ENCODE results near the gene ZDHHC11. TPM values are rescaled to one million over a fixed set of nuclear protein-coding genes. Genes with fewer than 3 reads are reported as not detected.

The ZDHHC11 gene
- total RNA-seq (2014; rRNA removed) (21.5 and 26.0 TPM in 2 replicates), Bru-seq, nascent RNA (percentile 51 among the genes with signal in this experiment), BruChase-seq, experiment 1, labeled RNA remaining after a 6-hour chase (percentile 71 among the genes with signal in this experiment), BruChase-seq, experiment 2, labeled RNA remaining after a 2-hour chase (percentile 59 among the genes with signal in this experiment)
- long read RNA-seq, partial matches to known transcripts = 10 of 31 reads
- long read RNA-seq, other reads (novel, unspliced or antisense) = 17 of 31 reads

- DNase-seq (peak; percentile 89), ATAC-seq (peak; percentile 94)
- TF ChIP-seq EZH2 (IDR thresholded peaks at IDR 0.05; ENCODE audit: low read length, unreplicated experiment) (no peak), CTCF (conservative IDR thresholded peaks at IDR 0.05; ENCODE audit: low read depth, low read length) (no peak), EZH2phosphoT487 (IDR thresholded peaks at IDR 0.05; ENCODE audit: borderline replicate concordance, low read length) (no peak)
- Histone ChIP-seq H3K79me2 (ENCODE audit: low read length) (no peaks in the 10 kb centered on the region), H4K20me1 (ENCODE audit: low read length) (no peaks in the 10 kb centered on the region), H3F3A (ENCODE audit: low read length, unreplicated experiment) (no peaks in the 10 kb centered on the region), H3K36me3 (ENCODE audit: low read depth, low read length) (no peaks in the 10 kb centered on the region), H3K4me3 (ENCODE audit: low read length) (peak within 1 kb of the TSS; percentile 73), H3K9me2 (replicated peaks; ENCODE audit: low read length) (no peaks in the 10 kb centered on the region), H3K27ac (ENCODE audit: low read length) (no peak within 1 kb of the TSS), H3K9ac (ENCODE audit: low read length) (peak within 1 kb of the TSS; percentile 62), H3K4me1 (ENCODE audit: insufficient read depth, low read length) (peaks cover 15% of the 10 kb centered on the region; the same call in 1 of the 2 replicates), H3K9me3 (ENCODE audit: low read length) (no peaks in the 10 kb centered on the region), H3K27me3 (ENCODE audit: low read length) (no peaks in the 10 kb centered on the region), H2AFZ (ENCODE audit: low read length) (peak within 1 kb of the TSS; percentile 65), H3K4me2 (ENCODE audit: low read length) (peak within 1 kb of the TSS; percentile 96)
- intact Hi-C loops (cut with micrococcal nuclease) = loop anchor here (5.0 kb wide), 1 partner anchor 178 kb away; no protein-coding TSS in a partner anchor
- POLR2A ChIA-PET (ENCODE audit: unreplicated experiment) = no interaction called here
- CTCF ChIA-PET = no interaction called here
- BruUV-seq (replicated peaks) = no TSS peak
Measured at GRCh38 chr5:850511-851006, at the start of gene ZDHHC11. Gene ZDHHC11 (minus strand): TSS chr5:850986. CDS start chr5:850602, 384 bp downstream.

- POLR2A ChIA-PET (ENCODE audit: unreplicated experiment) = no interaction called here
- Histone ChIP-seq H3K27ac (ENCODE audit: low read length) (peak overlapping the region; percentile 27; the same call in 1 of the 2 replicates), H3K9me2 (replicated peaks; ENCODE audit: low read length) (no peaks in the 10 kb centered on the region), H4K20me1 (ENCODE audit: low read length) (peaks cover 13% of the 10 kb centered on the region; the same call in 1 of the 2 replicates), H3K4me3 (ENCODE audit: low read length) (peak overlapping the region; percentile 82), H3K4me1 (ENCODE audit: insufficient read depth, low read length) (peaks cover 25% of the 10 kb centered on the region), H3F3A (ENCODE audit: low read length, unreplicated experiment) (no peaks in the 10 kb centered on the region), H3K79me2 (ENCODE audit: low read length) (peaks cover 77% of the 10 kb centered on the region), H3K4me2 (ENCODE audit: low read length) (peak overlapping the region; percentile 91), H3K27me3 (ENCODE audit: low read length) (no peaks in the 10 kb centered on the region), H3K36me3 (ENCODE audit: low read depth, low read length) (peaks cover 49% of the 10 kb centered on the region), H2AFZ (ENCODE audit: low read length) (no peak overlapping the region), H3K9me3 (ENCODE audit: low read length) (no peaks in the 10 kb centered on the region), H3K9ac (ENCODE audit: low read length) (peak overlapping the region; percentile 99)
- TF ChIP-seq CTCF (conservative IDR thresholded peaks at IDR 0.05; ENCODE audit: low read depth, low read length) (no peak), EZH2 (IDR thresholded peaks at IDR 0.05; ENCODE audit: low read length, unreplicated experiment) (no peak), EZH2phosphoT487 (IDR thresholded peaks at IDR 0.05; ENCODE audit: borderline replicate concordance, low read length) (no peak)
- CTCF ChIA-PET = no interaction called here
- DNase-seq (no peak), ATAC-seq (no peak)
- intact Hi-C loops (cut with micrococcal nuclease) = no loop called here
- no TSS peak for BruUV-seq (replicated peaks)
Measured at GRCh38 chr5:893711-894110, 42.9 kb upstream of the ZDHHC11 start.

- H3K9me3 ChIP-seq (ENCODE audit: low read length) = no peaks in the 10 kb centered on the region
- H3K4me1 ChIP-seq (ENCODE audit: insufficient read depth, low read length) = peaks cover 25% of the 10 kb centered on the region
- no peak for DNase-seq
- H2AFZ ChIP-seq (ENCODE audit: low read length) = no peak overlapping the region
- peak overlapping the region; percentile 99 for H3K9ac ChIP-seq (ENCODE audit: low read length)
- peak overlapping the region; percentile 27 for H3K27ac ChIP-seq (ENCODE audit: low read length)
- ChIA-PET CTCF (no interaction called here), POLR2A (ENCODE audit: unreplicated experiment) (interaction anchor here (0.6 to 0.7 kb wide), 2 partner anchors 39 to 209 kb away, joined by 3 to 4 read pairs; no protein-coding TSS in a partner anchor)
- no peaks in the 10 kb centered on the region for H3K9me2 ChIP-seq (replicated peaks; ENCODE audit: low read length)
- H3K4me2 ChIP-seq (ENCODE audit: low read length) = peak overlapping the region; percentile 91
- no peaks in the 10 kb centered on the region for H3F3A ChIP-seq (ENCODE audit: low read length, unreplicated experiment)
- no peaks in the 10 kb centered on the region for H3K27me3 ChIP-seq (ENCODE audit: low read length)
- BruUV-seq (replicated peaks) = no TSS peak
- peaks cover 14% of the 10 kb centered on the region; the same call in 1 of the 2 replicates for H4K20me1 ChIP-seq (ENCODE audit: low read length)
- intact Hi-C loops (cut with micrococcal nuclease) = no loop called here
- TF ChIP-seq EZH2phosphoT487 (IDR thresholded peaks at IDR 0.05; ENCODE audit: borderline replicate concordance, low read length) (no peak), CTCF (conservative IDR thresholded peaks at IDR 0.05; ENCODE audit: low read depth, low read length) (no peak), EZH2 (IDR thresholded peaks at IDR 0.05; ENCODE audit: low read length, unreplicated experiment) (no peak)
- H3K79me2 ChIP-seq (ENCODE audit: low read length) = peaks cover 83% of the 10 kb centered on the region
- H3K4me3 ChIP-seq (ENCODE audit: low read length) = peak overlapping the region; percentile 82
- peaks cover 55% of the 10 kb centered on the region for H3K36me3 ChIP-seq (ENCODE audit: low read depth, low read length)
- ATAC-seq = no peak
Measured at GRCh38 chr5:893137-893506, 42.3 kb upstream of the ZDHHC11 start.
